ENCODE measurements around the gene SPTLC1.
"Not testable (repeated sequence)": the region's sequence is repeated elsewhere in the genome, so short reads cannot be mapped to it uniquely, and the experiment has no call there.

SPTLC1 gene

DNA sequence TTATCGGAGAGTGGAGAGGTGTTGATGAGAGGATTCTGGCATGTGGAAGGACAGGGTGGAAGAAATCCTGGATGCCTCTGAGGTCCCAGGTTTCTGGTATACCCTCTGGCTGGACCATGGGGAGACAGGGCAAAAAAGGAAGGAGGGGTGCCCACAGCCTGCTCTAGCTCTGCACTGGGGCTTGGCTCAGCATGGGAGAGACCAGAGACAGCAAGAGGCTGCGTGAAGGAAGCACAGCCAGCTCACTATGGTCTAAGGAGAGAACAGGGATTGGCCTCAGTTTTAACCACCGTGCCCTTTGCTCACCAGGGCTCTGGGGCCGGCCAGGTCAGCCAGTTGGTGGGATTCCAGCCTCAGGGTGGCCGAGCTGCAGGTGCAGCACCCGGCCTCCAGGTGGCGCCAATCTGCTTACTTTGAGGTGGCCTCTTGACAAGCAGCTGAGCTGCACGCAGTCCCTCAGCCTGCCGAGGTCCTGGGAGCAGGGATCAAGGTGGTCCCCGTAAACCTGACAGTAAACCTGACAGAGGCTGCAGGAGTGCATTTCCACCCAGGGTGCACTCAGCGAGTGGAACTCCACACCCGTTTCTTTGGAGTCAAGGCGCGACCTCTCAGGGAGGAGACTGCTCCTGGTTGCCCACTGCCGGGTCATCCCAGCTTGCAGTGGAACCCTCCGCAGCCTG, 25.0 kb upstream of the SPTLC1 start:
- DNase-seq, result peak; percentile 58

DNA sequence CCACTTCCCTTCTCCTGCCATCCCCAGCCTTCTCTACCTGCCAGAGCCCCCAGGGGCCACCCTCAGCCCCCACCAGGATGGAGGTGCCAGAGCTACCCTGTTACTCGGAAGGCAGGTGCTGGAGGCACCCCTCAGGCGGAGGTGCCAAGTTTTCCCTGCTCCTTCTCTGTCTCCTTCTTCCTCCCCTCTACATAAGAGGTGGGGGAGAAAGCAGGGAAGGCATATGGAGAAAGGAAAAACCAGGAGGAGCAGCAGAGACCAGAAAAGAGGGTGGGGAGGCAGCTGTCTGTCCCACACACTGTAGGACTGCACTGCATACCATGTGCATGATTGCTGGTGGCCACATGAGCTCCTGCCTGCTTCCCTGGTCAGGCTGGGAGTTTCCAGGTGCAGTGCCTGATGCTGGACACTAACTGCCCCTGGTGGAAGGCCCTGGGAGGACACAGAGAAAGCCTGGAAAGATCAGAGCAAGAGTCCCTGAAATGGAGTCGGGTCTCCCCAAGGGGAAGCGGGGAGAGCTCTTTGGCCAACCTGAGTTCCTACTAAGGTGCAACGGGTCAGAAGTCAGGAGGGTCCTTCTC, 23.8 kb upstream of the SPTLC1 start:
- DNase-seq, result peak; percentile 22

DNA sequence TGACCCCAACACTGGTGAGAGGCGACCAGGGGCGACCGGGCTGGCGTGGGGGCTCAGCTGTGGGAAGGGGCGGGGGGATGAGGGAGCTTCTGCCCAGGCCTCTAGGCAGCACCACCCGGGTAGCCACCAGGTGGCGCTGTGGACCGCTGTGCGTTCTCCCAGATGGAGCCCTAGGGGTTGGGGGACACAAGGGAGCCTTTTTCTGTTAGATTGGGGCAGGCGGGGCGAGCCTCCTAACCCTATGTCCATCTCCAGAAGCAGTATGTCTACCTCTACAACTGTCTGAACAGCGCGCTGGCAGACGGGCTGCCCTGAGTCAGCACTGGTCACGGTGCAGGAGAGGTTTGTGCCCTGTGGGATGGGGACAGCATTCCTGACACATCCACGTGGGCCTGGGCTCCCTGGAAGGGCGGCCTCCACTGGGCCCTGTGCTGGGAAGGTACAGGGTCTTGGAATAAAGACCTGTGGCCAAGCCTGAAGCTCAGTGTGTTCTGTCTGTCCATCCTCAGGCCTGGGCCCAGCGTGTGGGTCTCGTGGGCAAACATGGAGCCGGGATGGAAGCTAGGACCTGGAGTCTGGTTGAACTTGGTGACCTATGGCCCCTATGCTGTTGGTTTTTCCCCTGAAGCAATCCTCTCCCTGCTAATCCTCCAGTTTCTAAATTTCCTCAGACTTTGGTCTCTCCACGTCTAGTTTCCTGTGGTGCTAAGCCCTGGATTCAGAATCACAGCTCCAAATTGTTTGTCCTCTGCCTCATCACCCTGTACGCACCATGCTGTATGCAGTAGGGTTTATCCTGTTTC, 23.1 kb upstream of the SPTLC1 start:
- peak; percentile 55 for DNase-seq

- DNase-seq, result no peak
These were observed 21.1 kb upstream of the SPTLC1 start for GRCh38 chr9:92136184-92136858.

DNA sequence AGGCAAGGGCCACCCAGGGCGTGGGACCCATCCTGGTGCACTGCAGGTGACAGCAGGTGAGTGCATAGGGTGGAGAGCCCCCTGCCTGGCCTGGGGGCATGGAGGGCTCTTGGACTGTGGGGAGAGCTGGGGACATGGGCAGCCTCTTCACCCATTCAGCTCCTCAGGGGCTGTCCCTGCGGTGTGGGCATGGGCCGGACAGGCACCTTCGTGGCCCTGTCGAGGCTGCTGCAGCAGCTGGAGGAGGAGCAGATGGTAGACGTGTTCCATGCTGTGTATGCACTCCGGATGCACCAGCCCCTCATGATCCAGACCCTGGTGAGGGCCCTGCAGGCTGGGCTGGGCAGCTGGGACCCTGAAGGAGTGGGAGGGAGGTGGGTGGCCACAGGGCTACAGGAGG, 20.4 kb upstream of the SPTLC1 start:
- DNase-seq, result no peak

DNA sequence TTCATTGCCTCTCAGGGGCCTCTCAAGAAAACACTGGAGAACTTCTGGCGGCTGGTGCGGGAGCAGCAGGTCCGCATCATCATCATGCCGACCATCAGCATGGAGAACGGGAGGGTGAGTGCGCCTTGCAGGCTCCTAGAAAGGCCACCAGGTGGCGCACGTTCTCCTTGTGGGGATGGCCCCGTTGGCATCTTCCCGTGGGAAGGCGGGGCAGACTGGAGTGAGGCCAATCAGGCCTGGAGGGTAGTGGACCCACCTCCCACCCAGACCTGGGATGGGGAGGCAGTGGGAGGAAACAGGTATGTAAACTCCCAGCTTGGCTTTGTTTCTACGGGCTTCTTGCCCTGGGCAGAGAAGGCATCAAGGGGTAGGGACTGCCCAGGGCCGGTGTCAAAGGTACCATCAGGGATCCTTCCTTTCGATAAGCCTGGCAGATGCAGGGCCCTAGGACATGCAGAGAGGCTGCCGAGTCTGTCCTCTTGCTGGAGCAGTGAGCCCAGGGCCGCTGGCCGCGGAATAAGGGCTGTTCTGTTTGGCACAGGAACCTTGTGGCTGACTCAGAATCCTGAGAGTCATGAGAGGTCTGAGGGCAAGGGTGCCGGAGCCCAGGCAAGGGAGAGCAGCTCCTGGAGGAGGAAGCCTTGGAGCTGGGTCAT, 18.9 kb upstream of the SPTLC1 start:
- DNase-seq, result peak; percentile 76

- DNase-seq, result not testable (repeated sequence)
These were observed 17.7 kb upstream of the SPTLC1 start for GRCh38 chr9:92132913-92133312.

DNA sequence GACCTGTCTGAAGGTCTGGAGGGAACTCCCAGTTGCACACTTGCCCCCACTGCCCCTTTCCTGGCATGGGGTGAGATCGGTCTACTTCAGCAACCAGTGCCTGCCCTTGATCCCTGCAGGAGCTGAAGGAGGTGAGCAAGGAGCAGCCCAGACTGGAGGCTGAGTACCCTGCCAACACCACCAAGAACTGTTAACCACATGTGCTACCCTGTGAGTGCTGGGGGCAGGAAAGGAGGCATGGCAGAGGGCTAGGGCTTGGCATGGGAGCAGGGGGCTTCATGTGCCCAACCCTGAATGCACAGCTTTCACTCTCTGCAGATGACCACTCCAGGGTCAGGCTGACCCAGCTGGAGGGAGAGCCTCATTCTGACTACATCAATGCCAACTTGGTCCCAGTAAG, 17.3 kb upstream of the SPTLC1 start:
- DNase-seq, result no peak

- no peak for DNase-seq
These were observed 7.6 kb upstream of the SPTLC1 start for GRCh38 chr9:92122800-92123199.

GRCh38 chr9:92122061-92122460, 6.8 kb upstream of the SPTLC1 start:
- DNase-seq, result no peak

- no peak for DNase-seq
These were observed 6.1 kb upstream of the SPTLC1 start for GRCh38 chr9:92121265-92121664.

DNA sequence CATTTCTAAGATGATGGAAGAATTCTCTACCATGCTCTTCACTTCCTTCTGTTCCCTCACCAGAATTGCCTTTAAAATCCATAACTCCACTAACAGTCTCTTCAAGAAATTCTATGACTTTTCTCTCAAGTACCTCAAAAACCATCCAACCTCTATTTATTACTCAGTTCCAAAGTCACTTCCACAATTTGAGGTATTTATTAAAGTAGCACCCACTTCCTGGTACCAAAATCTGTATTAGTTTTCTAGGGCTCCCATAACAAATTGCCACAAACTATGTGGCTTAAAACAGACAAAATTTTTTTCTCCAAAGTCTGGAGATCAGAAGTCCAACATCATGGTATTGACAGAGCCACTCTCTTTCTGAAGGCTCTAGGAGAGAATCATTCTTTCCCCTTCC, 4.9 kb upstream of the SPTLC1 start:
- no peak for DNase-seq

DNA sequence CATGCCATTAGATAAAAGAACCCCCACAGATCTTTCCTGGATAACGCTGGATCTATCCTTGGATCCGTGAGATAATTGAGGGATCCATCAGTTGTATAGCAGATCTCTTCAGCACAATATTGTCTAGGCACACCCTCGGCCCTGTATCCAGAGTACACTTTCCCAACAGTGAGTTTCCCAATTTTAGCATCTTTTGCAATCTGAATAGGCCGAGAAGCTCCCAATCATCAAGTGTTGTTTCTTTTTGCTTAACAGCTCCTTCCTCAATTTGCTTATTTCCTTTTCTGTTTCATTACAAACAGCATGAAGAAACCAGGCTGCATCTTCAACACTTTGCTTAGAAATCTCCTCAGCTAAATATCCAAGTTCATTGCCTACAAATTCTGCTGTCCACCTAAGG, 4.4 kb upstream of the SPTLC1 start:
- no peak for DNase-seq

GRCh38 chr9:92108122-92108521, 7.1 kb downstream of the SPTLC1 start:
- no peak for DNase-seq

DNA sequence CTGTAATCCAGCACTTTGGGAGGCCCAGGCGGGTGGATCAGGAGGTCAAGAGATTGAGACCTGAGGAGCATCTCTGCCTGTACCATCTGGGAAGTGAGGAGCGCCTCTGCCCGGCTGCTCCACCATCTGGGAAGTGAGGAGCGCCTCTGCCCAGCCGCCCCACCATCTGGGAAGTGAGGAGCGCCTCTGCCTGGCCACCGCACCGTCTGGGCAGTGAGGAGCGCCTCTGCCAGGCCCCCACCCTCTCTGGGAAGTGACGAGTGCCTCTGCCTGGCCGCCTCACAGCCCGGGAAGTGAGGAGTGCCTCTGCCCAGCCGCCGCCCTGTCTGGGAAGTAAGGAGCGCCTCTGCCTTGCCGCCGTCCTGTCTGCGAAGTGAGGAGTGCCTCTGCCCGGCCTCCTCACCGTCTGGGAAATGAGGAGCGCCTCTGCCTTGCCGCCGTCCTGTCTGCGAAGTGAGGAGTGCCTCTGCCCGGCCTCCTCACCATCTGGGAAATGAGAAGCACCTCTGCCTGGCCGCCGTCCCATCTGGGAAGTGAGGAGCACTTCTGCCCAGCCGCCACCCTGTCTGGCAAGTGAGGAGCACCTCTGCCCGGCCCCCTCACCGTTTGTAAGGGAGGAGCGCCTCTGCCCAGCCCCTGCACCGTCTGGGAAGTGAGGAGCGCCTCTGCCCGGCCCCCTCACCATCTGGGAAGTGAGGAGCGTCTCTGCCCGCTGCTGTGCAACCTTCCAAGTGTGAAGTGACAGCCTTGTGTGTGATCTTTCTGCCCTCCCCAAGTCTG, 9.6 kb downstream of the SPTLC1 start:
- not testable (repeated sequence) for DNase-seq

DNA sequence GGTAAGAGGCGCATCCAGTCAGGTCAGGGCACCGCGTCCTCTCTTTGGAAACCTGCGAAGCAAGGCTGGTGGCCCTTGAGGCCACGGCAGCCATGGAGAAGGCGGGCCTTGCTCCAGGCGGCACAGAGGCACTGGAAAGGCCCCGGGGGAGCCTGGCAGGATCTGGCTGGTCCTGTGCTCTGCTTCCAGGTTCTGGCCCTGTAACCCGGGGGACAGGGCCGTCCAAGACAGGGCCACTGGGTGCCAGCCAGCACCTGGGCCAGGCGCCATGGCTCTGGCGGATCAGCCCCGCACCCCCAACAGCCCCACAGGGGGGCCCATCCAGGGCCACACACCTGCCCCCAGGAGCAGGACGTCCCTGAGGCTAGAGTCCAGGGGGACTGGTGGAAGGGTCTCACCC, 11.6 kb downstream of the SPTLC1 start:
- DNase-seq, result not testable (repeated sequence)

DNA sequence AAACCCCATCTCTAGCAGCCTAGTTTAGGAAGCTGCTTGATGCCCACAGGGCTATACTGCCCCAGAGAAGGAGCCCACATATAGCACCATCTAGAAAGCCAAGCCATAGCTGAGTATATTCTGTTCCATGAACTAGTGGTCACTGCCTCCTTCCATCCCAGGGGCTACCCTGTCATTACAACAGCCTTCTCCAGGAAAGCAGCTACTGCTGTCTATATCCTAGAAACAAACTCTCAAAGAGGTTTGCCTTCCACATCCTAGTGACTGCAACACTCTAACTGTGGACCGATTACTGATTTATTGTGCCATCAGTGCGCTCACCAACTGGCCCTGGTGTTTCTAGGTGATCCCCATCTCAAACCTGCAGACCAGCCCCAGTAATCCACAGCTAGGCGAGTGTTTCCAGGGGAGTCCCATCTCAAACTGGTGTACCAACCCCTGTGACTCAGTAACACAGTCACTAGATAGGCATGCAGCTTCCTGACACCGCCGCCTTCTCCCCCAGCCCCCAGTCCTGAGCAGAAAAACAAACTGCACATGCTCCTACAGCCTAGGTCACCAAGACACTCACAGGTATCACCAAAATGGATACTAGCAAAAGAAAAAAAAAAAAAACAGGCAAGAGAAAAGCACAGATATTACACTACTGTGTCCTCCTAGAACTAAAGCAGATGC, 14.8 kb downstream of the SPTLC1 start:
- peak; percentile 72 for DNase-seq

GRCh38 chr9:92098638-92099037, 16.6 kb downstream of the SPTLC1 start:
- no peak for DNase-seq

GRCh38 chr9:92097997-92098482, 17.2 kb downstream of the SPTLC1 start:
- DNase-seq, result peak; percentile 58

DNA sequence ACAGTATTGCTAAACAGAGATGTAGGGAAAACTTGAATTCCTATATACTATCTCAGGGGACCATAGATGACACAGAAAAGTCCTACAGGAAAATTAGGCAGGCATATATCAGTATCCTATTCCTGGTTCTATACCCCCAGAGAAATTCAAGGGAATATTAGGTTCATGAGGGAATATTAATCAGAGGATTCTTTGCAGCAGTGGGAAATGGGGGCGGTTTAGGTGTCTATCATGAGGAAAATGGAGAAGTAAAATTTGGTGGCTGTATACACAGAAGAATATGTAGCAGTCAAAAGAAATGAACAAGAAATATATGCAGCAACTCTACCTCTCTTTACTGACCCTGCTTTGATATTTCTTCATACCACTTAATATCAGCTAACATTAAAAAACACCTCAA, 20.0 kb downstream of the SPTLC1 start:
- no peak for DNase-seq

DNA sequence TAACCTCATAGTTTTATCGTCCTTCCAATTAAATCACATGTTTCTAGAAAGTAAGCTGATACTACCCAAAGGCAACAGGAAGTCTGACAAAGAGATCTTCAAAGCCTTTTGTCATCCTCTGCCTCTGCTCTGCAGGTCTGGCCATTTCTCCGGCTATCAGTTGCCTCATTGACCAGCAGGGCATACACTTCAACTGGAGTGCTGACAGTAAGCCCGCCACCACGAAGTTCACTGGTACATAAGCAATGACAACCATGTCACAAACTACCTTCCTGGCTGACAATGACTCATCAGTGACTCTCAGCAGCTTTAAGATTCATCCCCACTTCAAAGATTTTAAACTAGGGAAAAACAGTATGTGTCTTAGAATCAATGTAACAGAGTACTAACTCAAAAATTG, 20.6 kb downstream of the SPTLC1 start:
- DNase-seq, result peak; percentile 3

Data from fibroblast of upper back skin (primary cell).